ENCODE data around the gene TSPAN15.

GRCh38 chr10:69439350-69439739 lies 11.9 kb upstream of the TSPAN15 start:
- TF ChIP-seq POLR2AphosphoS5 (IDR thresholded peaks at IDR 0.05) (no peak), POLR2A (IDR thresholded peaks at IDR 0.05) (no peak), CTCF (IDR thresholded peaks at IDR 0.05) (no peak), EP300 (IDR thresholded peaks at IDR 0.05; ENCODE audit: low read depth) (no peak)
